Chondrocyte (in vitro differentiated cells): ENCODE measurements around the gene CAB39. TPM values are rescaled to one million over a fixed set of nuclear protein-coding genes. Genes with fewer than 3 reads are reported as not detected.

ENCODE experiments used
- DNase-seq: peaks from one replicate; pipeline ENCODE4 v3.0.0; 2021; ENCODE audit warnings: mixed read lengths, low spot score
- H3K27ac Mint-ChIP-seq: one replicate; pipeline ENCODE4 v1.8.0; 2021; ENCODE audit warnings: mild to moderate bottlenecking, moderate library complexity, mixed read lengths; ENCODE audit not compliant: unreplicated experiment
- H3K27me3 Mint-ChIP-seq: 2 replicates; pipeline ENCODE4 v1.8.0; 2021; ENCODE audit warnings: low read depth, mixed read lengths
- H3K36me3 Mint-ChIP-seq: 2 replicates; pipeline ENCODE4 v1.8.0; 2021; ENCODE audit warnings: low read depth, mixed read lengths
- H3K4me1 Mint-ChIP-seq: 2 replicates; pipeline ENCODE4 v1.8.0; 2021; ENCODE audit warnings: low read depth, mild to moderate bottlenecking, mixed read lengths
- H3K4me3 Mint-ChIP-seq: one replicate; pipeline ENCODE4 v1.8.0; 2021; ENCODE audit warnings: mild to moderate bottlenecking, moderate library complexity, mixed read lengths; ENCODE audit not compliant: unreplicated experiment
- H3K9me3 Mint-ChIP-seq: 2 replicates; pipeline ENCODE4 v1.8.0; 2021; ENCODE audit warnings: low read depth, mixed read lengths
- total RNA-seq: library from RNA; stranded (reverse); gene quantifications from 3 replicates; pipeline ENCODE4 v1.2.1, GENCODE V29; 2021
- TF ChIP-seq, protein P1 (sequence below): fragments of 200-600 bp; sonication (generic); IDR thresholded peaks from 2 replicates; pipeline ENCODE4 v1.5.0; 2021; ENCODE audit warnings: antibody characterized with exemption, mild to moderate bottlenecking, moderate library complexity

Gene CAB39
- total RNA-seq, 1 donor from 2014 or later: 33.4 TPM

DNA sequence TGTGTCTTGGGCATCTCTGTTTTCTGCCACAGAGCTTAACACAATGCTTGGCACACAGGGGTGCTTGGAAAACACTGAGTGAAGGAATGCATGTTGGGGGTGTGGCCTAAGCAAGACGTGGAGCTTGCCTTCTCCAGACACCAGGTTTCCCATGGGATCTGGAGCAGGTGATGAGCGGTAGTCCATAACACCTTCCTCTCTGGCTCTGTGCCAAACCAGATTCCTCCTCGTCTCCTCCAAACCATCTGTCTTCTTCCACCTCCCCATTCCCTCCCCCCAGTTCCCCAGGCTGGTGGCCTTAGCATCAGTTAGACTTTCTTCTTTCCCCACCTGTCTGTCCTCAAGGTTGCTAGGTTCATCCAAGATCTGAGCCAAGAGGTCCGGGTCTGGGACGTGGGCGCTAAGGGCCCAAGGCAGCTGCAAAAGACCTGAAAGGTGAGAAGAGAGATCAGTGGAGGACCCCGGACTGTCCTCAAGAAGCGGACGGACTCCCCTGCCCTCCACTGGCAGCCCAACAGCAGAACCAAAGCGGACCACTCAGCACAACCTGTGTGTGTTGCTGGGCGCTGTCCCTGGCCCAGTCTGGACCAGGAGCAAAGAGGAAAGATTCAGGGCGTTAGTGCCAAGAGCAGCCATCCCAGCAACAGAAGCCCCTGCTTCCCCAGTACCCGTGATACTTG, 150.9 kb downstream of the CAB39 start:
- peak overlapping the region; percentile 87 for H3K4me3 Mint-ChIP-seq
- DNase-seq: no peak
- peaks cover 4% of the 10 kb centered on the region for H3K9me3 Mint-ChIP-seq
- H3K4me1 Mint-ChIP-seq: peaks cover 30% of the 10 kb centered on the region
- TF ChIP-seq, protein P1, sequence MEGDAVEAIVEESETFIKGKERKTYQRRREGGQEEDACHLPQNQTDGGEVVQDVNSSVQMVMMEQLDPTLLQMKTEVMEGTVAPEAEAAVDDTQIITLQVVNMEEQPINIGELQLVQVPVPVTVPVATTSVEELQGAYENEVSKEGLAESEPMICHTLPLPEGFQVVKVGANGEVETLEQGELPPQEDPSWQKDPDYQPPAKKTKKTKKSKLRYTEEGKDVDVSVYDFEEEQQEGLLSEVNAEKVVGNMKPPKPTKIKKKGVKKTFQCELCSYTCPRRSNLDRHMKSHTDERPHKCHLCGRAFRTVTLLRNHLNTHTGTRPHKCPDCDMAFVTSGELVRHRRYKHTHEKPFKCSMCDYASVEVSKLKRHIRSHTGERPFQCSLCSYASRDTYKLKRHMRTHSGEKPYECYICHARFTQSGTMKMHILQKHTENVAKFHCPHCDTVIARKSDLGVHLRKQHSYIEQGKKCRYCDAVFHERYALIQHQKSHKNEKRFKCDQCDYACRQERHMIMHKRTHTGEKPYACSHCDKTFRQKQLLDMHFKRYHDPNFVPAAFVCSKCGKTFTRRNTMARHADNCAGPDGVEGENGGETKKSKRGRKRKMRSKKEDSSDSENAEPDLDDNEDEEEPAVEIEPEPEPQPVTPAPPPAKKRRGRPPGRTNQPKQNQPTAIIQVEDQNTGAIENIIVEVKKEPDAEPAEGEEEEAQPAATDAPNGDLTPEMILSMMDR: no peak
- peaks cover 9% of the 10 kb centered on the region for H3K27me3 Mint-ChIP-seq
- no peak overlapping the region for H3K27ac Mint-ChIP-seq
- no peaks in the 10 kb centered on the region for H3K36me3 Mint-ChIP-seq

DNA sequence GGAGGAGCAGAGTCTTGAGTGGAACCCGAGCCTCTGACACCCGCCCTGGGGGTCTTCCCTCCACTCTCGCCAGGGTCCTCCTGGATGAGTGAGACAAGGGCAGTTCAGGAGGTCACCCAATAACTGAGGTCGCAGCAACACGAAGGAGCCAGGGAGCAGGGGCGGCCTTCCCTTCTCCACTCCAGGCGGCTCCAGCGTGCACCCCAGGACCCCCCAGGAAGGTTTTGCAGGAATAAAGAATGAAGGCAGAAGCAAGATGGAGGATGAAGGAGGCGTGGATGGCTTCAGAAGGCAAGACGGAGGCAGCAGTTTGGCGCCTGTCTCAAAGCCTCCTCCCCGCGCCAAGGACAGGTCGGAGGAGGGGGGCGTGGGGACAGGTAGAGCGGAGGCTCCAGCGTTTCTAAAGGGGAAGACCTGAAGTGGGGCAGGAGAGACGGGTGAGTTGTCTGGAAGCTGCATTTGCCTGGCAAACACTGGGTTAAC, 151.5 kb downstream of the CAB39 start:
- DNase-seq: no peak
- no peaks in the 10 kb centered on the region for H3K36me3 Mint-ChIP-seq
- no peaks in the 10 kb centered on the region for H3K9me3 Mint-ChIP-seq
- H3K4me1 Mint-ChIP-seq: peaks cover 35% of the 10 kb centered on the region
- H3K27me3 Mint-ChIP-seq: peaks cover 5% of the 10 kb centered on the region
- TF ChIP-seq, protein P1: no peak
- no peak overlapping the region for H3K27ac Mint-ChIP-seq
- H3K4me3 Mint-ChIP-seq: peak overlapping the region; percentile 87

DNA sequence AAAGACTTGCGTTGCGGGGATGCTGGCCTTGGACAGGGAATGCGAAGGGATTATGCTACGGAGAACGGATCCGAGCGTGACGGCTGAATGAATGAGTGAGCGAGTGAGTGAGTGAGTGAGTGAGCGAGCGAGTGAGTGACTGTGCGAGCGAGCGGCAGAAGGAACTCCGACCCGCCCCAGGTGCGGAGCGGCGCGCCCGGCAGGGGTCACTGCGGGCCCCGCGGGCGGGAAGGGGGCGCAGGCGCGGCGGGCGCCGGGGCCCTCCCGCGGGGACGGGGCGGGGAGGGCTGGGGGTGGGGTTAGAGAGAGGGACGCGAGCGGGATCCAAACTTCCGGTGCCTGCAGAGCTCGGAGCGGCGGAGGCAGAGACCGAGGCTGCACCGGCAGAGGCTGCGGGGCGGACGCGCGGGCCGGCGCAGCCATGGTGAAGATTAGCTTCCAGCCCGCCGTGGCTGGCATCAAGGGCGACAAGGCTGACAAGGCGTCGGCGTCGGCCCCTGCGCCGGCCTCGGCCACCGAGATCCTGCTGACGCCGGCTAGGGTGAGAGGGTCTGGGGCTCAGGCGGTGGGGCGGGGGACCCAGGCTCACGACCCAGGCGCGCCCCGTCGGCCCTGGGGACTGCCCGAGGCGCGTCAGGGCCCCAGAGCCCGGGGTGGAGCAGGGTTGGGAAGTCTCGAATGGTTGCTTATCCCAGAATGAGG, 152.1 kb downstream of the CAB39 start, which contains the start of gene ITM2C:
TSS of gene ITM2C (plus strand) at position 338 of the 702 bp plus-strand sequence. CDS start at position 422, 84 bp downstream.
- H3K4me1 Mint-ChIP-seq: peaks cover 41% of the 10 kb centered on the region

DNA sequence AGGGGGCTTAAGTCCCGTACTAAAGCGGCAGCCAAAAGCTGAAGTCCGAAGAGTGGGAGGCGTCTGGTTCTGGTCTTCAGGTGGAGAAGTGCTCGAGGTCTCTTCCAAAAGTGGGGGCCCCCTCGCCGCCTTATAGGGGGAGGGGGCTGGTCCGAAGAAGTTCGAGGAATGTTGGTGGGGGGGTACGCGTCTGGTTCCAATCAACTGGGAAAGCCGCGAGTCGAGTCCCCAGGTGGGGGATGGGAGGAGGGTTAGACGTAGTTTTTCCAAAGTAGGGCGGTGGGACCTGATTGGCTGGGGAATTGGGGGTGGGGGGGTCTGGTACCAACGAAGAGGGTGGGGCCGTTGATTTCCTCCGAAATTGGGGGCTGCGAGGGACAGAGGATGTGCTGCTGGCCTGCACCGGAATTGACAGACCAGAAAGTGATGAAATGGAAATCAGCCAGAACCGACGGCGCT, 152.7 kb downstream of the CAB39 start:
- peaks cover 3% of the 10 kb centered on the region for H3K27me3 Mint-ChIP-seq
- H3K27ac Mint-ChIP-seq: peak overlapping the region; percentile 77
- TF ChIP-seq, protein P1: no peak
- H3K36me3 Mint-ChIP-seq: no peaks in the 10 kb centered on the region
- H3K9me3 Mint-ChIP-seq: no peaks in the 10 kb centered on the region
- DNase-seq: no peak
- H3K4me3 Mint-ChIP-seq: peak overlapping the region; percentile 87
- H3K4me1 Mint-ChIP-seq: peaks cover 47% of the 10 kb centered on the region

More for the DNA sequence above, 152.1 kb downstream of the CAB39 start, which contains the start of gene ITM2C:
- DNase-seq: no peak
- Mint-ChIP-seq H3K27ac (peak within 1 kb of the TSS; percentile 85), H3K4me3 (peak within 1 kb of the TSS; percentile 87), H3K36me3 (no peaks in the 10 kb centered on the region), H3K9me3 (no peaks in the 10 kb centered on the region), H3K27me3 (peaks cover 3% of the 10 kb centered on the region)
- TF ChIP-seq, protein P1: peak; percentile 74
